OCI-LY3 (cell line): ENCODE data around the gene TOMM40L.
"Not testable (repeated sequence)": the region's sequence is repeated elsewhere in the genome, so short reads cannot be mapped to it uniquely, and the experiment has no call there.

Experiments
- H2AFZ ChIP-seq: fragments of 200-600, 300-600 bp; shearing (Covaris generic); 2 replicates; pipeline ENCODE4 v1.6.0; 2014; ENCODE audit warnings: antibody characterized with exemption, low read depth, low read length
- H3K27ac ChIP-seq: fragments of 200-600, 300-600 bp; sonication (generic); 2 replicates; pipeline ENCODE4 v1.5.1; 2014; ENCODE audit warnings: mild to moderate bottlenecking, low read length, moderate library complexity, mixed read lengths
- H3K27me3 ChIP-seq: fragments of 200-600, 300-600 bp; sonication (generic); 2 replicates; pipeline ENCODE4 v1.6.1; 2014; ENCODE audit warnings: low read depth, low read length, mixed read lengths
- H3K36me3 ChIP-seq: fragments of 200-600, 300-600 bp; sonication (generic); replicated peaks from 2 replicates; pipeline ENCODE3; 2014; ENCODE audit warnings: low read depth, low read length, mixed read lengths
- H3K4me1 ChIP-seq: fragments of 300-600, 200-600 bp; sonication (generic); 2 replicates; pipeline ENCODE4 v1.6.1; 2014; ENCODE audit warnings: low read length, mixed read lengths
- H3K4me2 ChIP-seq: fragments of 200-600, 300-600 bp; sonication (generic); 2 replicates; pipeline ENCODE4 v1.6.1; 2014; ENCODE audit warnings: low read length, mixed read lengths
- H3K4me3 ChIP-seq: fragments of 300-600, 200-600 bp; sonication (generic); 2 replicates; pipeline ENCODE4 v1.5.1; 2014; ENCODE audit warnings: antibody characterized with exemption, mild to moderate bottlenecking, low read length, moderate library complexity
- H3K79me2 ChIP-seq: fragments of 300-600, 200-600 bp; shearing (Covaris generic); 2 replicates; pipeline ENCODE4 v1.6.1; 2014; ENCODE audit warnings: mild to moderate bottlenecking, low read length, mixed read lengths
- H3K9ac ChIP-seq: fragments of 300-600, 200-600 bp; shearing (Covaris generic); 2 replicates; pipeline ENCODE4 v1.6.0; 2014; ENCODE audit warnings: mild to moderate bottlenecking, low read length, moderate library complexity
- H3K9me3 ChIP-seq: fragments of 200-600, 300-600 bp; shearing (Covaris generic); 2 replicates; pipeline ENCODE4 v1.6.1; 2014; ENCODE audit warnings: low read length, mixed read lengths; ENCODE audit not compliant: insufficient read depth
- H4K20me1 ChIP-seq: fragments of 200-600, 300-600 bp; sonication (generic); 2 replicates; pipeline ENCODE4 v1.6.1; 2016; ENCODE audit warnings: low read length, mixed read lengths; ENCODE audit not compliant: insufficient read depth
- EZH2phosphoT487 ChIP-seq: fragments of 200-600 bp; shearing (Covaris generic); IDR thresholded peaks from 2 replicates; pipeline ENCODE4 v1.6.1; 2018; ENCODE audit warnings: antibody characterized with exemption, mixed run types, low read depth
- TF ChIP-seq, protein P1 (sequence below): fragments of 200-600, 300-600 bp; sonication (generic); IDR thresholded peaks from 2 replicates; pipeline ENCODE4 v1.5.1; 2014; ENCODE audit warnings: antibody characterized with exemption, low read length, low read depth

The TOMM40L gene

DNA sequence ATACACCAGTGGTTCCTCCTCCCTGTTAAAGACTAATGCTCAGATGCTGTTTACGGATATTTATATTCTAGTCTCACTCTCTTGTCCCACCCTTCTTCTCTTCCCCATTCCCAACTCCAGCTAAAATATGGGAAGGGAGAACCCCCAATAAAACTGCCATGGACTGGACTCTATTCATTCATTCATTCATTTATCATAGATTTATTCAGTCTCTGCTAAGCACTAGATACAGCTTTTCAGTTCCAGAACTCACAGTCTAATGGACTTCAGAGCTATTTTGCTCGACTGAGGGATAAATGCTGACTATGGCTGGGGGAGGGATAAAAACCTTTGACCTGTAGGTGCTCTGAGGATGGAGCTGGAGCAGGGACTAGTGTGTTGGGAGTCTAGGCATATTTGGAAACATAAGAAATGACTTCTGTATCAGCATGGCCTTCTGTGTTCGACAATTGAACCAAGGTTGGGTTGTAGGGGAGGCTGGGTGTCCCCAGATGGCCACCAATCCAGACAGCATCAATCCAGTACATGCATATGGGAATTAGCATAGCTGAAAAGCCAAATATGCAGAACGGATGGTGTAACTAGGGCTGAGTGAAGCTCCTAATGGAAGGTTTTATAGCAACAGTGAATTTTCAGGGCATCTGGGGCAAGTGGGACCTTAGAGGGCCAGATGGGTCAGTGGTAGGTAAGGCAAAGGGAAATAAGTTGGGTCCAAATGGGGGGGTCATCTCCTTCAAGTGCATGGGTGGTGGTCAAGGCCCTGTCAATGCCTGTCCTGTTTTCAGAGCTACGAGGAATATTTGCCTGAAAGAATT is 6.6 kb upstream of the TOMM40L start:
- no peaks in the 10 kb centered on the region for H3K9me3 ChIP-seq
- H3K79me2 ChIP-seq: no peaks in the 10 kb centered on the region
- no peak overlapping the region for H3K4me3 ChIP-seq
- no peak overlapping the region for H3K27ac ChIP-seq
- no peak overlapping the region for H3K9ac ChIP-seq
- H3K4me1 ChIP-seq: peaks cover 5% of the 10 kb centered on the region
- no peak overlapping the region for H2AFZ ChIP-seq
- no peaks in the 10 kb centered on the region for H4K20me1 ChIP-seq
- no peak overlapping the region for H3K4me2 ChIP-seq
- no peaks in the 10 kb centered on the region for H3K27me3 ChIP-seq
- H3K36me3 ChIP-seq: peaks cover 8% of the 10 kb centered on the region
- no peak for TF ChIP-seq EZH2phosphoT487
- TF ChIP-seq, protein P1, sequence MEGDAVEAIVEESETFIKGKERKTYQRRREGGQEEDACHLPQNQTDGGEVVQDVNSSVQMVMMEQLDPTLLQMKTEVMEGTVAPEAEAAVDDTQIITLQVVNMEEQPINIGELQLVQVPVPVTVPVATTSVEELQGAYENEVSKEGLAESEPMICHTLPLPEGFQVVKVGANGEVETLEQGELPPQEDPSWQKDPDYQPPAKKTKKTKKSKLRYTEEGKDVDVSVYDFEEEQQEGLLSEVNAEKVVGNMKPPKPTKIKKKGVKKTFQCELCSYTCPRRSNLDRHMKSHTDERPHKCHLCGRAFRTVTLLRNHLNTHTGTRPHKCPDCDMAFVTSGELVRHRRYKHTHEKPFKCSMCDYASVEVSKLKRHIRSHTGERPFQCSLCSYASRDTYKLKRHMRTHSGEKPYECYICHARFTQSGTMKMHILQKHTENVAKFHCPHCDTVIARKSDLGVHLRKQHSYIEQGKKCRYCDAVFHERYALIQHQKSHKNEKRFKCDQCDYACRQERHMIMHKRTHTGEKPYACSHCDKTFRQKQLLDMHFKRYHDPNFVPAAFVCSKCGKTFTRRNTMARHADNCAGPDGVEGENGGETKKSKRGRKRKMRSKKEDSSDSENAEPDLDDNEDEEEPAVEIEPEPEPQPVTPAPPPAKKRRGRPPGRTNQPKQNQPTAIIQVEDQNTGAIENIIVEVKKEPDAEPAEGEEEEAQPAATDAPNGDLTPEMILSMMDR: no peak

DNA sequence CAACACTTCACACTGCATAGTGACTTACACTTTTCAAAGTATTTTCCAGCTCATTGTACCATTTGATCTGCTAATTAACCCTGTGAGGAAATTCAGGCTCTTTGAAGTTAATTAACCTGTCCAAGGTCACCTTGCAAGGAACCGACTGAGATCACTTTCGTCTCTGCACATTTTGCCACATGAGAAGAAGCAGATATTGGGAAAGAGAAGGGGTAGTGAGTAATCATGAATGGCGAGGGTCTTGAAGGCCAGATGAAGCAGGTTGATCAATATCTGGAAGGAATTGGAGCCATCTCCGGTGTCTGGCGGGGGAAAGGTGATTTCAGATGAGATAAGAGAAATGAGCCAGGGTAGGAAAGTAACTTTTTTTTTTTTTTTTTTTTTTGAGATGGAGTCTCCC is 5.9 kb upstream of the TOMM40L start:
- no peak for TF ChIP-seq EZH2phosphoT487
- TF ChIP-seq, protein P1: no peak
- H3K27me3 ChIP-seq: no peaks in the 10 kb centered on the region
- peaks cover 6% of the 10 kb centered on the region for H3K4me1 ChIP-seq
- H3K4me3 ChIP-seq: no peak overlapping the region
- no peak overlapping the region for H3K4me2 ChIP-seq
- no peaks in the 10 kb centered on the region for H3K79me2 ChIP-seq
- no peak overlapping the region for H2AFZ ChIP-seq
- H3K9me3 ChIP-seq: no peaks in the 10 kb centered on the region
- no peak overlapping the region for H3K27ac ChIP-seq
- H4K20me1 ChIP-seq: no peaks in the 10 kb centered on the region
- H3K36me3 ChIP-seq: peaks cover 4% of the 10 kb centered on the region
- H3K9ac ChIP-seq: no peak overlapping the region

DNA sequence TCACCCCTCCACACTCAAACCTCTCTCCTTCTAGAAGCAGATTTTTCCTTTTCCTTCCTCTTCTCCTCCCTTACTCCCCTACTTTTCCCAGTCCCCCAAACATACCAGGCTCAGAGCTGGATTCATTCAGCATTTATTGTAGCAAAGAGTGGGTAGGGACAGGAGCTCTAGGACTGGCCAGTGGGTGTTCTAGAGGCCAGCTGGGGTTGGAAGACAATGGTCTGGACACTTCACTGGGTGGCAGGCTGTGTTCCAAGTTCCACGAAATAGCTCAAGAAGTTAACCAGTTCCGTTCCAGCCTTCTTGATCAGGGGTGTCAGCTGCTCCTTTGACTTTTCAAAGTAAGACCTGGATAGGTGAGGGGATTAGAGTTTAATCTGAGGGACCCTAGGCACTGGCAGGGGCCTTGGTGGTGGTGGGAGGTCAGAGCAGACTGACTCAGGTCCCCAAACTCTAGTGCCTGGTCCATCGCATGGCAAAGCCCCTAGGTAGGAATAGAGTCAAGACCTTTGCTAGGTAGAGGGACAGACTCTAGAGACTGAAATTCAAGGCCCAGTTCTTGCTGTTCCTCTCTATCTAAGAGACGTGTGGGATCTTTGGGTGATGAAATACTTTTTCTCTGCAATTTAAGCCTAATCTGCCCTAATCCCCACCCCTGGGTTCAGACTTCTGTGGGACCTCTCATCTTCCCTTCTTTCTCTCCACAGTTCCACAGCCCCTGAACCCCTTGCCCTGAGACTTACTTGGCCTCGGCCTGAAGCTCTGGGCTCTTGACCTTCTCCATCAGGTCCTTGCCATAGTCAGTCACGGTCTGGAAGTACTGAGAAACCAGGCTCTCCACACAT is 3.5 kb upstream of the TOMM40L start:
- H3K27ac ChIP-seq: no peak overlapping the region

DNA sequence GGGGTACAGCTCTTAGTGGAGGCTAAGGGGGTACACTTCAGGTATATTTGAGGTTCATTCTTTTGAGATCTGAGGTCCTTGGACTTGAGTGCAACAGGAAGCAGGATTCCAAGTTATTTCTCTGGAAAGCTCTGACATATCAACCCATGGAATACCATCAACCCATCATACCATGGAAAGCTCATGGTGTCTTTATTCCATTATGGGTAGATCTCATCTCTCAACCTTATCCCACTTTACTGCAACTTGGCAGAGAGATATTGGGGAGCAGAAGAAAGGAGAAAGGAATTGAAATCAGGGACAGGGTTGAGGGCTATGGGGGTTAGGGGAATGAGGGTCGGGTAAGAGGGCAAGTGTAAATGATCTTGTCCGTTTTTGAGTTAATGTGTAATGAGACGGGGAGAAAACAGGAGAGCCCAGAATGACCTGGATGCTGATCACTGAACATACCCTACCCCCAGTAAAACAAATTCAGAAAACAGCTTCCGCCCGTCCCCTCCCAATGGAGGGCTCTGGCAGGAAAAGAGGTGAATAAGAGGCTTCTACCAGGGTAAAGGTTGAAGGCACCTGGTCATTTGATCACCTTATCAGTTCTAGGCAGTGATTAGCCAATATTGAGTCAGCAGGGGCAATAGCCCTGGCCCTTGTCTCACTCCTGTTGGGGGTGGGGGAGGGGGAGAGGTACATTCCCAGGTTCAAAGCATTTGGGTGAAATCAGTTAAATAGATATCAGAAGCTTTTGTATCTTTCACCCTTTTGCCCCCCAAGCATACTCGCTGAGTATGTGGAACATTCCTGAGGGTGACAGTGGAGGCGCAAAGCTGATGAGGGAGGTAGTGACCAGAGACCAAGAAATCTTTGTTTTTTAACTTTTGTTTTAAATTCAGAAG is 1.8 kb upstream of the TOMM40L start:
- Histone ChIP-seq H2AFZ (no peak overlapping the region), H3K27ac (no peak overlapping the region), H3K36me3 (peaks cover 7% of the 10 kb centered on the region), H3K9ac (no peak overlapping the region), H3K4me1 (peaks cover 21% of the 10 kb centered on the region), H3K4me2 (no peak overlapping the region), H4K20me1 (no peaks in the 10 kb centered on the region), H3K27me3 (no peaks in the 10 kb centered on the region), H3K9me3 (no peaks in the 10 kb centered on the region), H3K79me2 (peaks cover 6% of the 10 kb centered on the region; the same call in 1 of the 2 replicates), H3K4me3 (no peak overlapping the region)
- TF ChIP-seq, protein P1: no peak
- TF ChIP-seq EZH2phosphoT487: no peak

More for the DNA sequence above, 3.5 kb upstream of the TOMM40L start:
- TF ChIP-seq EZH2phosphoT487: no peak
- Histone ChIP-seq H3K4me2 (no peak overlapping the region), H3K4me3 (no peak overlapping the region), H3K9ac (no peak overlapping the region), H3K36me3 (no peaks in the 10 kb centered on the region), H3K9me3 (no peaks in the 10 kb centered on the region), H2AFZ (no peak overlapping the region), H4K20me1 (no peaks in the 10 kb centered on the region), H3K79me2 (peaks cover 6% of the 10 kb centered on the region; the same call in 1 of the 2 replicates), H3K4me1 (peaks cover 19% of the 10 kb centered on the region), H3K27me3 (no peaks in the 10 kb centered on the region)

DNA sequence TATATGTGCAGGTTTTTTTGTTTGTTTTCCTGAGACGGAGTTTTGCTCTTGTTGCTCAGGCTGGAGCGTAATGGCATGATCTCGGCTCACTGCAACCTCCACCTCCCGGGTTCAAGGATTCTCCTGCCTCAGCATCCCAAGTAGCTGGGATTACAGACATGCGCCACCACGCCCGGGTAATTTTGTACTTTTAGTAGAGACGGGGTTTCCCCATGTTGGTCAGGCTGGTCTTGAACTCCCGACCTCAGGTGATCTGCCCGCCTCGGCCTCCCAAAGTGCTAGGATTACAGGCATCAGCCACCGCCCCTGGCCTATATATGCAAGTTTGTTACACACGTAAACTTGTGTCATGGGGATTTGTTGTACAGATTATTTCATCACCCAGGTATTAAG is 1.2 kb upstream of the TOMM40L start:
- not testable (repeated sequence) for H2AFZ ChIP-seq, H4K20me1 ChIP-seq, H3K27ac ChIP-seq, H3K9ac ChIP-seq, H3K4me3 ChIP-seq, H3K27me3 ChIP-seq, H3K79me2 ChIP-seq, H3K9me3 ChIP-seq, H3K36me3 ChIP-seq
- Histone ChIP-seq H3K4me2 (peak overlapping the region; percentile 91), H3K4me1 (peaks cover 21% of the 10 kb centered on the region)
